Gastrocnemius medialis (tissue), 4 donors: ENCODE data around the gene MND1. TPM values are rescaled to one million over a fixed set of nuclear protein-coding genes. Genes with fewer than 3 reads are reported as not detected.

Source experiments
- ATAC-seq, 2 donors: fragments of 150-250 bp; one replicate each; pipeline ENCODE4 v1.9.1; 2016
- DNase-seq, 2 donors: peaks; one replicate each; pipeline ENCODE4 v3.0.0-alpha.2; 2019
- H3K27ac ChIP-seq, 4 donors: fragments of 200-600 bp; sonication (generic); 1 replicate in 1 of 4; 2 replicates in 3 of 4; pipeline ENCODE4 v1.5.1; 2016 to 2018; ENCODE audit warnings: mild to moderate bottlenecking in 2 of 4, moderate library complexity in 1 of 4
- H3K27me3 ChIP-seq, 3 donors: fragments of 200-600 bp; sonication (generic) in 2 of 3; 1 replicate in 1 of 3; 2 replicates in 2 of 3; pipeline versions ENCODE4 v1.5.1 to v1.6.0; 2016 to 2019; ENCODE audit warnings: mild to moderate bottlenecking in 1 of 3, moderate library complexity in 1 of 3
- H3K36me3 ChIP-seq, 2 donors: fragments of 200-600 bp; sonication (generic) in 1 of 2; one replicate each; pipeline ENCODE4 v1.5.1; 2017 to 2018
- H3K4me1 ChIP-seq, 2 donors: fragments of 200-600 bp; sonication (generic) in 1 of 2; one replicate each; pipeline ENCODE4 v1.5.1; 2016 to 2017; ENCODE audit warnings: mild to moderate bottlenecking in 2 of 2
- H3K4me3 ChIP-seq, 4 donors: fragments of 200-600 bp; sonication (generic) in 3 of 4; 1 replicate in 1 of 4; 2 replicates in 3 of 4; pipeline ENCODE4 v1.5.1; 2016 to 2019; ENCODE audit warnings: mild to moderate bottlenecking in 2 of 4
- H3K9me3 ChIP-seq, 3 donors: fragments of 200-600 bp; sonication (generic) in 2 of 3; 1 replicate in 1 of 3; 2 replicates in 2 of 3; pipeline ENCODE4 v1.5.1; 2016 to 2019
- CTCF ChIP-seq, 5 experiments: fragments of 450-650 bp in 3 of 5; fragments of 200-600 bp in 2 of 5; sonication (generic) in 2 of 5; IDR thresholded peaks in 4 of 5; conservative IDR thresholded peaks in 1 of 5; 1 replicate in 4 of 5; 2 replicates in 1 of 5; pipeline ENCODE4 v1.5.1; 2016 to 2019; ENCODE audit warnings: antibody characterized with exemption in 5 of 5, mild to moderate bottlenecking in 3 of 5, moderate library complexity in 3 of 5
- POLR2A ChIP-seq, 2 donors: fragments of 450-650 bp; IDR thresholded peaks; one replicate each; pipeline ENCODE4 v1.6.1; 2017; ENCODE audit warnings: antibody characterized with exemption in 2 of 2, mild to moderate bottlenecking in 2 of 2, moderate library complexity in 2 of 2
- in situ Hi-C, 4 donors: fragments of 200-750 bp; cut with MboI; loops; one replicate each; pipeline versions ENCODE4 v1.15.0 to v1.8.0; 2017; ENCODE audit warnings: low sequenced_read_pairs in 4 of 4
- intact Hi-C: fragments of 100-400 bp; cut with DNase I; formaldehyde crosslinking; loops from one replicate; pipeline ENCODE4 v1.15.1; 2023; ENCODE audit warnings: low total_unique reads
- total RNA-seq, 4 donors: library from RNA; depleted of rRNA; stranded (reverse); fragments of >200 nt; gene quantifications; one replicate each; pipeline versions ENCODE4 v1.1.0 to v1.2.3, GENCODE V29; 2016

MND1 gene
- total RNA-seq, 4 donors from 2014 or later: 1.6 TPM; not detected in 3

DNA sequence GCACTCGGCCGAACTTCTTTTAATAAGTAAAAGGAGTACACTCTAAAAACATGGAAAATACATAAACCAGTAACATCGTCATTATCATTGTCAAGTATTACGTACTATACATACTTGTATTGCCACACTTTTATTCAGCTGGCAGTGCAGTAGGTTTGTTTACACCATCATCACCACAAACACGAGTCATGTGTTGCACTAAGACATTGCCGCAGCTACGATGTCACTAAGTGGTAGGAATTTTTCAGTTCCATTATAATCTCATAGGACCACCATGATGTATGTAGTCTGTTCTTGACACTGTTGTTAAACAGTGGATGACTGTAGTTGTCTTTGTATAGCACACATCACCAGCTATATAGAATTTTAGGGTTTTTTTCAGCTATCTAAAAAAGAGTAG is 73.6 kb downstream of the MND1 start:
- Histone ChIP-seq H3K36me3 (no peaks in the 10 kb centered on the region), H3K27me3 (no peaks in the 10 kb centered on the region), H3K4me3 (no peak overlapping the region), H3K27ac (no peak overlapping the region), H3K4me1 (no peaks in the 10 kb centered on the region), H3K9me3 (no peaks in the 10 kb centered on the region)
- TF ChIP-seq POLR2A (IDR thresholded peaks at IDR 0.05) (no peak), CTCF (IDR thresholded peaks at IDR 0.05 in 4 of 5, conservative IDR thresholded peaks at IDR 0.05 in 1 of 5) (no peak)
- no peak for ATAC-seq
- no peak for DNase-seq
- in situ Hi-C loops (no loop called here), intact Hi-C loops (no loop called here)

GRCh38 chr4:153418558-153418957 is 74.1 kb downstream of the MND1 start:
- TF ChIP-seq CTCF (IDR thresholded peaks at IDR 0.05 in 4 of 5, conservative IDR thresholded peaks at IDR 0.05 in 1 of 5) (no peak), POLR2A (IDR thresholded peaks at IDR 0.05) (no peak)
- Histone ChIP-seq H3K27me3 (no peaks in the 10 kb centered on the region), H3K27ac (no peak overlapping the region), H3K4me3 (no peak overlapping the region), H3K36me3 (no peaks in the 10 kb centered on the region), H3K4me1 (no peaks in the 10 kb centered on the region), H3K9me3 (no peaks in the 10 kb centered on the region)
- intact Hi-C loops: no loop called here
- in situ Hi-C loops: no loop called here
- DNase-seq (no peak), ATAC-seq (no peak)

DNA sequence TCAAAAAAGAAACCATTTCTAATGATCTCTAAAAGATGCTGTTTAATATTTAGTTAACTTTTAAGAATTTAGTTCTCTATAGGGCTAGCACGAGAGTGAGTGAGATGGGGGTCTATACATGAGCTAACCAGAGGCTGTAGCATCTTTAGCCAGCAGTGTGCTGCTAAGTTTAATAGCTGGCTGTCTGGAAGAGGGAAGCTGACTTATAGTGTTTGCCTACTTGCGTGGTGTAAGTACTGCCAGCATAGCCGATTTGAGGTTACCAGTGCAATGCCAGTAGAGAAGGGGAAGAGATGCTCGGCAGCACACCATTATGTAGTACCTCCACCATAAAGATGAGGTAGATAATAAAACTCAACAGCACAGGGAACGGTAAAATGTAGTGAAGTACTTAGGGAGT is 74.5 kb downstream of the MND1 start:
- H3K36me3 ChIP-seq: no peaks in the 10 kb centered on the region
- H3K27me3 ChIP-seq: no peaks in the 10 kb centered on the region
- no peaks in the 10 kb centered on the region for H3K4me1 ChIP-seq
- no peak for DNase-seq
- in situ Hi-C loops: no loop called here
- ATAC-seq: no peak
- intact Hi-C loops: no loop called here
- no peaks in the 10 kb centered on the region for H3K9me3 ChIP-seq
- TF ChIP-seq POLR2A (IDR thresholded peaks at IDR 0.05): no peak
- no peak overlapping the region for H3K4me3 ChIP-seq
- H3K27ac ChIP-seq: no peak overlapping the region

DNA sequence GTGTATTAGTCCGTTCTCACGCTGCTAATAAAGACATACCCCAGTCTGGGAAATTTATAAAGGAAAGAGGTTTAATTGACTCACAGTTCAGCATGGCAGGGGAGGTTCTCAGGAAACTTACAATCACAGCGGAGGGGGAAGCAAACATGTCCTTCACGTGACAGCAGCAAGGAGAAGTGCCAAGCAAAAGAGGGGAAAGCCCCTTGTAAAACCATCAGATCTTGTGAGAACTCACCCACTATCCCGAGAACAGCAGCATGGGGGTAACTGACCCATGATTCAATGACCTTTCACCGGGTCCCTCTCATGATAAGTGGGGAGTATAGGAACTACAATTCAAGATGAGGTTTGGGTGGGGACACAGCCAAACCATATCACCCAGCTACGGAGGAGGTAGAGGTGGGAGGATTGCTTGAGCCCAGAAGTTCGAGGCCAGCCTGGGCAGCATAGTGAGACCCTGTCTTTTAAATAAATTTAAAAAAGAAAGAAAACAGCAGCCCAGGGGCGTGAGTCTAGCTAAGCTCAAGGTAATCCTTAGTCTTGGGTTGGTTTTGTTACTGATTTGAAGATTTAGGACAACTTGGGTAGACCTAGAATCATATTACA is 75.3 kb downstream of the MND1 start:
- Histone ChIP-seq H3K27ac (no peak overlapping the region), H3K4me1 (no peaks in the 10 kb centered on the region), H3K9me3 (no peaks in the 10 kb centered on the region), H3K27me3 (no peaks in the 10 kb centered on the region), H3K36me3 (no peaks in the 10 kb centered on the region), H3K4me3 (no peak overlapping the region)
- ATAC-seq (no peak), DNase-seq (no peak)
- no peak for TF ChIP-seq POLR2A (IDR thresholded peaks at IDR 0.05)
- TF ChIP-seq CTCF (IDR thresholded peaks at IDR 0.05 in 4 of 5, conservative IDR thresholded peaks at IDR 0.05 in 1 of 5): no peak
- in situ Hi-C loops (no loop called here), intact Hi-C loops (no loop called here)

GRCh38 chr4:153420361-153420760 is 75.9 kb downstream of the MND1 start:
- Histone ChIP-seq H3K4me1 (no peaks in the 10 kb centered on the region), H3K36me3 (no peaks in the 10 kb centered on the region), H3K9me3 (no peaks in the 10 kb centered on the region), H3K4me3 (no peak overlapping the region), H3K27me3 (no peaks in the 10 kb centered on the region), H3K27ac (no peak overlapping the region)
- ATAC-seq: no peak
- TF ChIP-seq CTCF (IDR thresholded peaks at IDR 0.05 in 4 of 5, conservative IDR thresholded peaks at IDR 0.05 in 1 of 5) (no peak), POLR2A (IDR thresholded peaks at IDR 0.05) (no peak)
- DNase-seq: no peak
- intact Hi-C loops: no loop called here
- in situ Hi-C loops: no loop called here
